Stimulated activated CD4-positive, alpha-beta T cell treated with anti-CD3 and anti-CD28 coated beads, Interleukin-1b, Interleukin-23, amount 100 ng/mL, for 4 hours (primary cell): ENCODE data around the gene DENND2C.
"Not testable (repeated sequence)": the region's sequence is repeated elsewhere in the genome, so short reads cannot be mapped to it uniquely, and the experiment has no call there.

Experiments
- DNase-seq, 2 donors: peaks; one replicate each; pipeline ENCODE4 v3.0.0-alpha.2; 2020; ENCODE audit warnings: low read depth in 2 of 2

The DENND2C gene

GRCh38 chr1:114609026-114609425 is 60.8 kb downstream of the DENND2C start:
- DNase-seq, result no peak

- no peak for DNase-seq
Observed at GRCh38 chr1:114607223-114607622, 62.6 kb downstream of the DENND2C start.

GRCh38 chr1:114597949-114598348 is 71.9 kb downstream of the DENND2C start:
- no peak for DNase-seq

- no peak for DNase-seq
Observed at GRCh38 chr1:114595602-114596001, 74.2 kb downstream of the DENND2C start.

- DNase-seq, result no peak
Observed at GRCh38 chr1:114594046-114594445, 75.8 kb downstream of the DENND2C start.

GRCh38 chr1:114589122-114589521 is 80.7 kb downstream of the DENND2C start:
- DNase-seq, result no peak

- no peak for DNase-seq
Observed at GRCh38 chr1:114588196-114588689, 81.6 kb downstream of the DENND2C start.

- no peak for DNase-seq
Observed at GRCh38 chr1:114587203-114587991, 82.5 kb downstream of the DENND2C start.

GRCh38 chr1:114586513-114587047 is 83.3 kb downstream of the DENND2C start:
- no peak for DNase-seq

- DNase-seq, result no peak
Observed at GRCh38 chr1:114585231-114585630, 84.6 kb downstream of the DENND2C start.

GRCh38 chr1:114581335-114582287 is 88.2 kb downstream of the DENND2C start, which contains the start of gene BCAS2:
BCAS2 (minus strand) TSS chr1:114581615; CDS start chr1:114581591, 24 bp downstream.
- DNase-seq, result peak; percentile 80 to 86

- no peak for DNase-seq
Observed at GRCh38 chr1:114574365-114574764, 95.5 kb downstream of the DENND2C start.

- DNase-seq, result no peak
Observed at GRCh38 chr1:114564141-114564540, 105.7 kb downstream of the DENND2C start.

- not testable (repeated sequence) for DNase-seq
Observed at GRCh38 chr1:114562978-114563510, 106.8 kb downstream of the DENND2C start.

GRCh38 chr1:114561333-114561732 is 108.5 kb downstream of the DENND2C start:
- no peak for DNase-seq

GRCh38 chr1:114559356-114559755 is 110.5 kb downstream of the DENND2C start:
- no peak for DNase-seq

GRCh38 chr1:114558544-114558943 is 111.3 kb downstream of the DENND2C start:
- DNase-seq, result no peak

- no peak for DNase-seq
Observed at GRCh38 chr1:114554577-114554976, 115.3 kb downstream of the DENND2C start.

GRCh38 chr1:114552106-114552639 is 117.7 kb downstream of the DENND2C start:
- no peak for DNase-seq

GRCh38 chr1:114551400-114551799 is 118.4 kb downstream of the DENND2C start:
- DNase-seq, result no peak

GRCh38 chr1:114550336-114550735 is 119.5 kb downstream of the DENND2C start:
- no peak for DNase-seq
